Left hindlimb (tissue), 1 donor: Measurements from ENCODE around the gene KITLG.
"Not testable (repeated sequence)": the region's sequence is repeated elsewhere in the genome, so short reads cannot be mapped to it uniquely, and the experiment has no call there.

Source experiments
- DNase-seq: peaks from one replicate; pipeline ENCODE4 v3.0.0-alpha.2; 2018

Gene KITLG

DNA sequence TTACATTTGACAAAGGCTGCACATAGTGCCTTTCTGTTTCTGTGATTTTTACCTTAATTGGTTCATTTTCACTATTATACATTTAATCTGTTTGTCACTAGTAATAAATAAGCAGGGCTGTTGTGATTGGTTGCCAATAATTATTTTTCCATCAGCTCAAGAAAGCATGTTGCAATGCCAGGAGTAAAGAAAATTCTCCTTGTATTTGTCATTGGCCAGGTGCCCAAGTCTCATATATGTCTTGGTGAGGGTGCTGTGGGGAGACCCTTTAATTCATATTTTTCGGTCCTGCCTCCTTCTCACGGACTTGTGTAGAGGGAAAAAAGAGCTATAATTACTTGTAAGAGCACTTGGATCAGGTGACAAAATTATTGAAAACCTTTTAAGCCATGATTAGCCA lies 108.0 kb downstream of the KITLG start:
- no peak for DNase-seq

DNA sequence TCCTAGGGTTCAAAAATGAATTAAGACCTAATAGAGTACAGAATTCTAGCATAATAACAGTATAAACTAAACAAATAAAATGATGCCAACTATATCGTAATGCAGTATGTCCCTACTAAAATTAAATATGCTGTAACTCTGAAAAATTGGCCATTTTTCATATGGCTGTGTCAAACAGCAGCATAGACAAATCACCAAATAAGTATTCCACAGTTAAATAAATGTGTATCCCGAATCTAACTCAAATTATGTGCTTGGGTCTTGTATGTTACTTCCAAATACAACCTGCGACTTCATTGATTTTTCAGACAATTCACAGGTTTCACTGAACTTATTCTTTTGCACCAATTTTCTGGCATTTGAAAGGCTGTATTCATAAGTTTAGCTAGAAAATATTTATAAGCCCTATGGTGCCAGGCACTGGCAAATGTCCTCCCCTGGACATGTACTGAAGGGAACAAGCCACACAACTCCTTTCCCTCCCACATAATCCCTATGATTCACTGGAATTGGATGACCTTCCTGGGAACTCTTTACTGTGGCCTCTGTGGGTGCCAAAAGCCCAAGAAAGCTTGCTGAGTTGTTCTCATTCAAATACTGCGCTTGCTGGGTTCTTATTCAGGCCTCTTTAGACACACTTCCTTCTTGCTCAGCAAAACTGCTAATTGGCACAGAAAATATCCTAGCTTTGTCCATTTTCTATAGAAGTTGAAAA lies 108.8 kb downstream of the KITLG start:
- DNase-seq = peak; percentile 59

DNA sequence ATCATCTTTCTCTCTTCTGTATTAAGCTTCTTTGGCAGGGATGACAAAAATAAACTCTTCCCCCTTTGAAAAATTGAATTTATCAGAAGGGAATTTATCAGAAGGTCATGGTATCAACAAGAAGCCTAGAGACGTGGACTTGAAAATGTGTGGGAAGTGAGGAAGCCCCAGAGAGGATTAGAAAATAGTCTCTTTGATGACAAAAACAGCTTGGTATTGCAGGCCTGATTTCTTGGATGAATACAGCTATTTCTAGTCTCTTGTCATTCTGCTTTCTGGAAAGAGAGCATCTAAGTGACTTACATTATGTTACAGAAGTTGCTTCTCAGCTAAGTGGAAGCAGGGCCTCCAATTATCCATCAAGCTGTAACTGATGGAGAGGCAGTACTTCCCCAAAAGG lies 111.1 kb downstream of the KITLG start:
- no peak for DNase-seq

DNA sequence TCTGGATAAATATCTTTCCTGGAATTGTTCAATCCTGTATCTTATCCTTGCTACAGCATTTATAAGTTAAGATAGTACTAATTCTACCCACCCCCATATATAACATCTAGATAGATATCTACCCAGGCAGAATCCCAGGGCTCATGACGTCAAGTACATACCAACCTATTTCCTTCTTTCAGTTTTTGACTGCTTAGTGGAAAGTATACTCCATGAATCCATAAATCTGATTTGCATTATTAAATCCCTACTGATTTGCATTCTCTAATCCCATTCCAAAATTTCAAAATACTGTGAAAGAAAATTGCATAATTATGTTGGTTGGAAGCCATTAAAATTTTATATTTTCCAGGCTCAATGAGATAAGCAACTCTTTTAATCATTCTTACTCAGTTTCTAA lies 111.7 kb downstream of the KITLG start:
- DNase-seq = no peak

DNA sequence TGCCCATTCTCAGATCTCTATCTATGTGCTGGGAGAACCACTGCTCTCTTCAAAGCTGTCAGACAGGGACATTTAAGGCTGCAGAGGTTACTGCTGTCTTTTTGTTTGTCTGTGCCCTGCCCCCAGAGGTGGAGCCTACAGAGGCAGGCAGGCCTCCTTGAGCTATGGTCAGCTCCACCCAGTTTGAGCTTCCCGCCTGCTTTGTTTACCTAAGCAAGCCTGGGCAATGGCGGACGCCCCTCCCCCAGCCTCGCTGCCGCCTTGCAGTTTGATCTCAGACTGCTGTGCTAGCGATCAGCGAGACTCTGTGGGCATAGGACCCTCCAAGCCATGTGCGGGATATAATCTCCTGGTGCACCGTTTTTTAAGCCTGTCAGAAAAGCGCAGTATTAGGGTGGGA lies 113.6 kb downstream of the KITLG start:
- not testable (repeated sequence) for DNase-seq

DNA sequence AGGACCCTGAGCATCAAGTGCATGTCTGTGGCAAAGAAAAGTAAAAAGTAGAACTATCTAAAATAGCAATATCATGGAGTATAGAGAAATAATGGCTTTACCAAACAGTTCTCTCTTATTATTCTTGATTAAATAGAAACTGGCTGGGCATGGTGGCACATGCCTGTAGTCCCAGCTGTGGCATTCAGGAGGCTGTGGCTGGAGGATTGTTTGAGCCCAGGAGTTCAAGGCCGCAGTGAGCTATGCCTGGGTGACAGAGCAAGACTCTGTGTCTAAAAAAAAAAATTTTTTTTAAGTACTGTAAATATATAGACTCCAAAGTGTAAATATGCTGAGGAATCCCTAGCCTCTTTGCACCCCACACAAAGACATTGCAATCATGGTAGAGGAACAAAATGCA lies 121.9 kb downstream of the KITLG start:
- no peak for DNase-seq

DNA sequence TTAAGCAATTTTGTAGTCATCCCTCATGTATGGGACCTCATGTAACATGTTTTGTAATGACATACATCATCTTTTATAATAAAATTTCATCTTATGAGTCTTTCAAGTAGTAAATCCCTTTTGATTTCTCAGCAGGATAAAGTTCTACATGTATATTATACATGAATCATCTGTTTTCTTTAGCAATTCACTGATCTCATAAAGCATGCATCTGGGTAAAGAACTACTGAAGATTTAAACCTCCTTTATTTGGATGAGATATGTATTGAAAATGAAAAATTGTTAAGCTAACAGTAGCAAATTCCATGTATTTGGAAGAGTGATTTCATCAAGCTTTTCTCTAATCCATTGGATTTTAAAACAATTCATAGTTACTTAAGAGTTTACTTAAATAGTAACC lies 126.9 kb downstream of the KITLG start:
- DNase-seq = no peak

DNA sequence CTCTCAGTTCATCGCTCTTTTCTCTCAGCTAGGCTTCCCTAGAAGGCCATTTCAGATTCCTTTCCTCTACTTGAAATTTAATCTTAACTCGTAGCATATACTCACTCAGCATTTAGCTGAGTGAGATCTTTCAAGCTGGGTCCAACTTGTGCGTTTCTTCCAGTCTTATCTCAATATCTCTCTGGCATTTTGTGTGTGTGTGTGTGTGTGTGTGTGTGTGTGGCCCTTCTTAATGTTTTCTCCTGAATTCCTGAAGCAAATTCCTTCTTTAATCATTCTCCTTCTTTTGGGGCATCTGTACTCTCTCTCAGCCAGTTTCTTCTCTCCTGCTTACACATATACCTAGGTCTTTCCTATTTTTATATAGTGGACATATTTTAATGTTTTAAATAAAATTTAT lies 129.1 kb downstream of the KITLG start:
- DNase-seq = no peak

DNA sequence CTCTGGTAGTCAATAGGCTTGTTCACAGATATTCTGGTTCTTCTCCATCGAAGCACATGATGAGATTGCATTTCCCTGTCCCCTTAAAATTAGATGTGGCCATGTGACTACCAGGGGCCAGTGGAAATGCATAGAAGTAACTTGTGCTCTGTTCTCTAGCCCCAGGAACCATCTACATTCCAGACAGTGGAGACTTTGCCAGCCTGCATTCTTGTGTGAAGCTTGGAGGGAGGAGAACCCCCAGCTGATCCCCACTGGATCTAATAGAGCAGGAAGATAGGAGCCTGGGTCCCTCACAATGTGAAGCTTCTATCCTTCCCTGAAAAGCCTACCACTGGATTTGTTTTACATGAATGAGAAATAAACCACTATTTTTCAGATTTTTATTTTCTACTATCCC lies 130.1 kb downstream of the KITLG start:
- DNase-seq = no peak

DNA sequence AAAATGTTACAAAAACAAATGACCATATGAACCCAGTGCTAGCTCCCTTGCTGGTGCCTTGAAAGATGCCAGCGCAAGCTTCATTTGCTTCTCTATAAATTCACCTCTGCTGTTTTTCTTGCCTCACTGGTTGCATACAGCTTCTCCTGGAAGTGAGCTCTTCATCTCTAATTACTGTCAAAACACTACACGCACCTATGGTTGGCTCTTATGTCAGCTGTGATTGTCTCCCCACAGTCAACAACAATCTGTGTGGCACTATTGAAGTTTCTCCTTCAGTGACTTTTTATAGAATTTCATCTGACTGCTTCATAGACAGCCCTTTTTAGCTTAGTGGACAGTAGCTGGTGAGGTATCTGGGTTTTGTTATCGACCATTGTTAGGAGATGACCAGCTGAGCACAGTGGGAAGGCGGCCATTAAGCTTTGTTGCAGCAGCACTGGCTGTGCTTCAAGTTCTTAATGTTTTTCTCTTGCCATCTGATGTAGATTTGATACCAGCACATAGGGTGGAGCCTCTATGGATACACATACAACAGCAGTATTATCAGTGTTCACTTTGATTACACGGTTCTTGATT lies 131.8 kb downstream of the KITLG start:
- no peak for DNase-seq

DNA sequence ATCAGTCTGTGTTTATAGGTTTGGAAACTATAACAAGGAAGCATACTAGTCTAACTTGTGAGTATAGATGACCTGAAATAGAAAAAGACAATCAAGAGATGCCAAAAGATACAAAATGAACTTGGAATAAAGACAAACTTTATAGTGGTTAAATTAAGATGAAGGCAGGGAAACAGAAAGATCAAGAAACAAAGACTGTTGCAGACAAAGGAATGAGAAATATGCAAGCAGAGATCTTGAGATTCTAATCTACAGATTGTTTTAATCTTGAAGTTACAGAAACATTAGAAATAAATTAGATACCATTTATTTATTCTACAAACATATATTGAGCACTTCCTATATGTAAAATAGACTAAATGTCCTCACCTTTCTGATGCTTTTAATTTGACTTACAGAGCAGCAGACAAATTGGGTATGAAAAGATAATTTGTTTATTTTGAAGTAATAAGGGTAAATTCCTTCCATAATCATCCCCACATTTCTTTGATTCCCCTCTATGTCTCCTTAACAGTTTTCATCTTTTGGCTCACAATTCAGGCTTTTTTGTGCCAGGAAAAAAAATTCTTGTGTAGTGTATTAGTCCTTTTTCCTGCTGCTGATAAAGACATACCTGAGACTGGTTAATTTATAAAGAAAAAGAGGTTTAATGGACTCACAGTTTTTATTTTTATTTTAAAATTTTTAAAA lies 134.4 kb downstream of the KITLG start:
- DNase-seq = no peak

DNA sequence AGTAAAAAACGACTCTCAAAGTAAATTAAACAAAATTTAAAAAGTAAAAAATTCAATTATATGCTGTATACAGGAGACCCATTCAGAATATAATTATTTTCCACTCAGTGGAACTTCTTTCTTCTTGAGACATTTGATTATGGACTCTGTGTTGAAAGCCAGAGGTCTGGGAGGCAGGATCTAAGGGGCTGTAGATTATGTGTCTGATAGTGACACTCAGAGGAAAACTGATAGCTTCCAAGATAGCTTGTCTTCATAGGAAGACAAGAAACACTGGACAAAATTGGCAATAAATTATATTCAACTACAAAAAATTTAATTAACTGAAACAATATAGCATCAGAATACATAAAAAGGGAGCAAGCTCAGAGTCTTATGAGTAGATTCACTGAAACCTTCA lies 135.8 kb downstream of the KITLG start:
- DNase-seq = no peak
